Measurements from ENCODE around the gene RPL35A. TPM values are rescaled to one million over a fixed set of nuclear protein-coding genes. Genes with fewer than 3 reads are reported as not detected.
"Not testable (repeated sequence)": the region's sequence is repeated elsewhere in the genome, so short reads cannot be mapped to it uniquely, and the experiment has no call there.

Gene RPL35A
- total RNA-seq, 3 donors from 2014 or later, result 1,441 to 1,606 (median 1,571) TPM

GRCh38 chr3:197936819-197937384 lies 13.1 kb upstream of the RPL35A start:
- no peak for DNase-seq
- Mint-ChIP-seq H3K4me1 (ENCODE audit: low read depth) (no peaks in the 10 kb centered on the region), H3K36me3 (ENCODE audit: insufficient read depth) (peaks cover 4% of the 10 kb centered on the region), H3K4me3 (no peak overlapping the region), H3K27me3 (ENCODE audit: low read depth) (no peaks in the 10 kb centered on the region), H3K9me3 (no peaks in the 10 kb centered on the region)
- ATAC-seq, result no peak

DNA sequence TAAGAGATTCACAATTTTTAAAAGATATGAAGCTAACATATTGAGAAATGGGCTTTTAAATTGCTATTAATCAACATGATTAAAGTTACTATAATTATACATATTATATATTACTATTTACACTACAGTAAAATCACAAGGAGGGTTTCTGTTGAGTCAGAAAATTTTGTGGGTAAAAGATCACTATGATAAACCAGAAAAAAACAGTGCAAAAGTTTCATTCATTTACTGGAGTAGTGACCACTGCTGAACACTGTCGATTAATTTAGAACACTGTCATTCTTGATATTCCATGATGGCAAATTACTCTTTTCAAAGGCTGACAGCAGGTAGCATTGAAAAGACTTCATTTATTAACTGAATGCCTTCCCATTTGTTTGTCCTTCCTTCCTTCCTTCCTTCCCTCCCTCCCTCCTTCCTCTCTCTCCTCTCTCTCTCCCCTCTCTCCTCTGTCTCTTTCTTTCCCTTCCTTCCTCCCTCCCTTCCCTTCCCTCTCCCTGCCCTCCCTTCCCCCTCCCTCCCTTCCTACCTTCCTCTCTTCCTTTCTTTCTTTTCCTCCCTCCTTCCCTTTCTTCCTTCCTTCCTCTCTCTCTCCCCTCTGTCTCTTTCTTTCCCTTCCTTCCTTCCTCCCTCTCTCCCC lies 9.1 kb upstream of the RPL35A start:
- DNase-seq, result no peak
- H3K4me1 Mint-ChIP-seq (ENCODE audit: low read depth), result no peaks in the 10 kb centered on the region
- H3K4me3 Mint-ChIP-seq, result no peak overlapping the region
- H3K36me3 Mint-ChIP-seq (ENCODE audit: insufficient read depth), result peaks cover 4% of the 10 kb centered on the region
- H3K9me3 Mint-ChIP-seq, result no peaks in the 10 kb centered on the region
- H3K27me3 Mint-ChIP-seq (ENCODE audit: low read depth), result no peaks in the 10 kb centered on the region
- ATAC-seq, result no peak

DNA sequence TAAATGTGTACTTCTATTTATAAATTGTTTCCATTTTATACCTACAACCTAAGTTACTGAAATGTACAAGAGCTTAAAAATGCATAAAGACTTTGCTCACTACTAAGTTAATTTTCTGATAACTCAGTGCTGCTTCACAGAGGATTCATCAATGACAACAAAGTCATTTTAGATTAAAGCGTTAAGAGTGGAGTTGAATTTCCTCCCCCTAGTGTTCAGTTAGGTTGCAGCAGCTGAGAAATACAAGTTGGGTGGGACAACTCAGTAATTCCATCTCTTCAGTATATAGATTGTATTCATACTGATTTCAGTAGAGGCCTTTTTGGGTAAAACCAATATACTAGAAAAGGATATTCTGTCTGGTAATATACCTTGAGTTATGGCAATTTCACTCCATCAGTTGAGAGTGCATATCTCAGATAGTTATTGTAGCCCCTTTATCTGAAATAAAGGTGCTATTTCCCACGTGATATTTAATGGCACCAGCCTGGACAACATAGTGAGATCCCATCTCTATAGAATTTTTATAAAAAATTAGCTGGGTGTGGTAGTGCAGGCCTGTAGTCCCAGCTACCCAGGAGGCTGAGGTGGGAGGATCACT lies 6.9 kb upstream of the RPL35A start:
- Mint-ChIP-seq H3K27me3 (ENCODE audit: low read depth) (no peaks in the 10 kb centered on the region), H3K36me3 (ENCODE audit: insufficient read depth) (peaks cover 4% of the 10 kb centered on the region), H3K4me1 (ENCODE audit: low read depth) (no peaks in the 10 kb centered on the region), H3K9me3 (no peaks in the 10 kb centered on the region), H3K4me3 (no peak overlapping the region)
- ATAC-seq, result peak; percentile 77 to 85
- DNase-seq, result no peak

- ATAC-seq (peak in 1 of 2 donors; percentile 1), DNase-seq (no peak)
- Mint-ChIP-seq H3K4me3 (peak overlapping the region; percentile 96), H3K27me3 (ENCODE audit: low read depth) (no peaks in the 10 kb centered on the region), H3K4me1 (ENCODE audit: low read depth) (peaks cover 34% of the 10 kb centered on the region), H3K9me3 (no peaks in the 10 kb centered on the region), H3K36me3 (ENCODE audit: insufficient read depth) (peaks cover 28% of the 10 kb centered on the region)
Measured at GRCh38 chr3:197949191-197949777, 706 bp upstream of the RPL35A start.

GRCh38 chr3:197950677-197951061 lies 679 bp downstream of the RPL35A start:
- H3K27me3 Mint-ChIP-seq (ENCODE audit: low read depth), result no peaks in the 10 kb centered on the region
- DNase-seq (no peak), ATAC-seq (no peak)
- peaks cover 41% of the 10 kb centered on the region for H3K4me1 Mint-ChIP-seq (ENCODE audit: low read depth)
- H3K36me3 Mint-ChIP-seq (ENCODE audit: insufficient read depth), result peaks cover 39% of the 10 kb centered on the region
- no peaks in the 10 kb centered on the region for H3K9me3 Mint-ChIP-seq
- H3K4me3 Mint-ChIP-seq, result peak overlapping the region; percentile 96

DNA sequence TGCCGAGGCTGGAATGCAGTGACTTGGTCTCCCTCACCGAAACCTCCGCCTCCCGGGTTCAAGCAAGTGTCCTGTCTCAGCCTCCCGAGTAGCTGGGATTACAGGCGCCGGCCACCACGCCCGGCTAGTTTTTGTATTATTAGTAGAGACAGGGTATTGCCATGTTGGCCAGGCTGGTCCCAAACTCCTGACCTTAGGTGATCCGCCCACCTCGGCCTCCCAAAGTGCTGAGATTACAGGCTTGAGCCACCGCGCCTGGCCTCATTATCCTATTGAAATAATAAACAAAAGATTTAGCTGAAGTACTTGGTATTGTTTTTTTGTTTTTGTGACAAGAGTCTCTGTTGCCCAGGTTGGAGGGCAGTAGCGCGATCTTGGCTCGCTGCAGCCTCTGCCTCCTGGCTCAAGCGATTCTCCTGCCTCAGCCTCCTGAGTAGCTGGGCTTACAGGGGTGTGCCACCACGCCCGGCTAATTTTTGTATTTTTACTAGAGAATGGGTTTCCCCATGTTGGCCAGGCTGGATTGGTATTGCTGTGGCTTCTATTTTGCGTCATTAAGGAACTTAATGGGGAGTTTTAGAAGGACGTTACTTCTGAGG lies 1.5 kb downstream of the RPL35A start:
- Mint-ChIP-seq H3K4me1 (ENCODE audit: low read depth) (peaks cover 41% of the 10 kb centered on the region), H3K4me3 (peak overlapping the region; percentile 96), H3K27me3 (ENCODE audit: low read depth) (no peaks in the 10 kb centered on the region), H3K9me3 (no peaks in the 10 kb centered on the region), H3K36me3 (ENCODE audit: insufficient read depth) (peaks cover 44% of the 10 kb centered on the region)
- ATAC-seq (no peak), DNase-seq (no peak)

- ATAC-seq (no peak), DNase-seq (no peak)
- Mint-ChIP-seq H3K9me3 (no peaks in the 10 kb centered on the region), H3K27me3 (ENCODE audit: low read depth) (no peaks in the 10 kb centered on the region), H3K4me1 (ENCODE audit: low read depth) (peaks cover 47% of the 10 kb centered on the region), H3K36me3 (ENCODE audit: insufficient read depth) (peaks cover 52% of the 10 kb centered on the region), H3K4me3 (peak overlapping the region; percentile 96)
Measured at GRCh38 chr3:197952440-197952839, 2.5 kb downstream of the RPL35A start.

DNA sequence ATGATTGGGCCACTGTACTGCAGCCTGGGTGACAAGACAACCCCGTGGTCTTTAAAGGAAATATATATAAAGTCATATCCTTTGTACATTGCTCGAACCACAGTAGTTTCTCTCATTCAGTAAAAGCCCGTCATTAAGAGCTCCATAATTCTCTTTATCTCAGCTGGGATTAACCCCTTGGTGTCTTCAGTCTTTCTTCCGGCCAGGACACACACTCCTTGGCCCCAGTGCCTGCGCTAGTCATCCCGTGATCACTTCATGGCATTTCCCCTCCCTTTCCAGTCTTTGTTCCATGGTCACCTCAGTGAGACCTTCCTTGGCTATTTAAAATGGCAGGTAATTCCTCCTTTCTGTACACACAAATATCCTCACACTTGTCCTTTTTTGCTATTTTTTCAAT lies 3.3 kb downstream of the RPL35A start:
- Mint-ChIP-seq H3K27me3 (ENCODE audit: low read depth) (no peaks in the 10 kb centered on the region), H3K9me3 (no peaks in the 10 kb centered on the region), H3K4me1 (ENCODE audit: low read depth) (peaks cover 56% of the 10 kb centered on the region), H3K36me3 (ENCODE audit: insufficient read depth) (peaks cover 57% of the 10 kb centered on the region), H3K4me3 (peak overlapping the region; percentile 96)
- DNase-seq, result no peak
- ATAC-seq, result no peak

DNA sequence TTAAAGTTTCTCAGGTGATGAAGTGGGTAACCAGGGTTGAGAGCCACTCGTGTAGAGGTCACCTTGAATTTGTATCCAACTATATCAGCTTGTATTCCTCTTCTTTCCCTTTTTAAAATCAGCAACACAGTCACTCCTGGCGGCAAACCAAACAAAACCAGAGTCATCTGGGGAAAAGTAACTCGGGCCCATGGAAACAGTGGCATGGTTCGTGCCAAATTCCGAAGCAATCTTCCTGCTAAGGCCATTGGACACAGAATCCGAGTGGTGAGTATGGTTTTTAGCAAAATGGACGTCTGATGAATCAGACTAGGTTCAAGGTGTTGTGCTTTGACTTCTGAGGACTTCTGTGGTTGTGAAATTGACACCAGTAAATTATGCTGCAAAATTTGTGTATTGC lies 3.9 kb downstream of the RPL35A start:
- Mint-ChIP-seq H3K4me1 (ENCODE audit: low read depth) (peaks cover 61% of the 10 kb centered on the region), H3K36me3 (ENCODE audit: insufficient read depth) (peaks cover 58% of the 10 kb centered on the region)

DNA sequence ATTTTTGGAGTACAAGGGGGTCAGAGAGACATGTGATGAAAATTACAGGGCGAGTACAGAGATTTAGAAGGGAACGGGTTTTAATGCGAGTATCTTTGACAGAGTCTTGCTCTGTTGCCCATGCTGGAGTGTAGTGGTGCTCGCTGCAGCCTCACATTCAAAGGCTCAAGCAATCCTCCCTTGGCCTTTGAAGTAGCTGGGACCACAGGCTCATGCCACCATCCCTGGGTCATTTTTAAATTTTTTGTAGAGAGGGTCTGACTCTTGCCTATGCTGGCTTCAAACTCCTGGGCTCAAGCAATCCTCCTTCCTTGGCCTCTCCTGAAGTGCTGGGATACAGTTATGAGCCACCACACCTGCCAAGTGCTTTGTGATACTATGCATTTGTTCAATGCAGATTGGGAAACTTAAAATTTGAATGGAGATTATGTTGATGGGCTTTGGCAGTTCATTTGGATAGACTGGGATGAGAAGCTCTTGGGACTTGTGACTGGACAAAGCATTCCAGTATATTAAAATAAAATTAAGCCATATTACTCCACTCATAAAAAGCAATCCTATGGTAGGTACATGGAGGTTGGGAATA lies 6.0 kb downstream of the RPL35A start:
- Mint-ChIP-seq H3K9me3 (no peaks in the 10 kb centered on the region), H3K4me3 (no peak overlapping the region), H3K27me3 (ENCODE audit: low read depth) (no peaks in the 10 kb centered on the region), H3K36me3 (ENCODE audit: insufficient read depth) (peaks cover 52% of the 10 kb centered on the region), H3K4me1 (ENCODE audit: low read depth) (peaks cover 66% of the 10 kb centered on the region)
- DNase-seq (no peak), ATAC-seq (no peak)

More for the DNA sequence above, 3.9 kb downstream of the RPL35A start:
- DNase-seq (no peak), ATAC-seq (no peak)
- Mint-ChIP-seq H3K4me3 (peak overlapping the region; percentile 96), H3K9me3 (no peaks in the 10 kb centered on the region), H3K27me3 (ENCODE audit: low read depth) (no peaks in the 10 kb centered on the region)

- Mint-ChIP-seq H3K36me3 (ENCODE audit: insufficient read depth) (peaks cover 46% of the 10 kb centered on the region), H3K27me3 (ENCODE audit: low read depth) (no peaks in the 10 kb centered on the region), H3K4me1 (ENCODE audit: low read depth) (peaks cover 70% of the 10 kb centered on the region), H3K9me3 (no peaks in the 10 kb centered on the region), H3K4me3 (no peak overlapping the region)
- no peak for DNase-seq
- ATAC-seq, result no peak
Measured at GRCh38 chr3:197956626-197956988, 6.6 kb downstream of the RPL35A start.

- Mint-ChIP-seq H3K4me3 (no peak overlapping the region), H3K36me3 (ENCODE audit: insufficient read depth) (peaks cover 43% of the 10 kb centered on the region), H3K27me3 (ENCODE audit: low read depth) (no peaks in the 10 kb centered on the region), H3K4me1 (ENCODE audit: low read depth) (peaks cover 74% of the 10 kb centered on the region), H3K9me3 (no peaks in the 10 kb centered on the region)
- ATAC-seq (no peak), DNase-seq (no peak)
Measured at GRCh38 chr3:197957790-197958133, 7.8 kb downstream of the RPL35A start.

DNA sequence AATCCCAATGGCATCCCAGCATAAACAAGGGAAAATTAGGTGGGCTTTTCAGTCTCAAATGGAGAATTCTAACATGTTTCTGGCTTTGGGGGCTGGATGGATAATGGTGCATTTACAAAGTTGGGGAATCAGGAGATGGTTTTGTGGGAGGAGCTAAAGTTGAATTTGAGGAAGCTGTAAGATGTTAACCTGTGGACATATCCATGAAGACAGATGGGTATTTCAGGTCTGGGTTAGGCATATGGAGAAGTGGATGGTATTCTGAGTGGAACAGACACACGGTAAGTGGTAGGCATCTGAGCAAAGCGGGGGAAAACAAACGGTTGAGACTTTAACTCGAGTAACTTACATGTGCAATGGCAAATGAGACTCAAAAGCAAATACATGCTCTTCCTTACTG lies 8.4 kb downstream of the RPL35A start:
- peaks cover 38% of the 10 kb centered on the region for H3K36me3 Mint-ChIP-seq (ENCODE audit: insufficient read depth)
- ATAC-seq, result no peak

GRCh38 chr3:197958848-197959247 lies 8.9 kb downstream of the RPL35A start:
- Mint-ChIP-seq H3K4me1 (ENCODE audit: low read depth) (peaks cover 64% of the 10 kb centered on the region), H3K36me3 (ENCODE audit: insufficient read depth) (peaks cover 33% of the 10 kb centered on the region), H3K4me3 (peak overlapping the region; percentile 89)
- DNase-seq; H3K27me3 Mint-ChIP-seq (ENCODE audit: low read depth); ATAC-seq; H3K9me3 Mint-ChIP-seq: not testable (repeated sequence)

More for the DNA sequence above, 8.4 kb downstream of the RPL35A start:
- peak overlapping the region; percentile 24 for H3K4me3 Mint-ChIP-seq
- no peaks in the 10 kb centered on the region for H3K9me3 Mint-ChIP-seq
- H3K27me3 Mint-ChIP-seq (ENCODE audit: low read depth), result no peaks in the 10 kb centered on the region
- DNase-seq, result no peak
- peaks cover 69% of the 10 kb centered on the region for H3K4me1 Mint-ChIP-seq (ENCODE audit: low read depth)
